NCI-H524 (cell line): Measurements from ENCODE around the gene PLEKHN1.

Experiments
- DNase-seq, 2 experiments: peaks; one replicate each; lab custom pipeline; 2025; lab: John Stamatoyannopoulos, UW

The PLEKHN1 gene

DNA sequence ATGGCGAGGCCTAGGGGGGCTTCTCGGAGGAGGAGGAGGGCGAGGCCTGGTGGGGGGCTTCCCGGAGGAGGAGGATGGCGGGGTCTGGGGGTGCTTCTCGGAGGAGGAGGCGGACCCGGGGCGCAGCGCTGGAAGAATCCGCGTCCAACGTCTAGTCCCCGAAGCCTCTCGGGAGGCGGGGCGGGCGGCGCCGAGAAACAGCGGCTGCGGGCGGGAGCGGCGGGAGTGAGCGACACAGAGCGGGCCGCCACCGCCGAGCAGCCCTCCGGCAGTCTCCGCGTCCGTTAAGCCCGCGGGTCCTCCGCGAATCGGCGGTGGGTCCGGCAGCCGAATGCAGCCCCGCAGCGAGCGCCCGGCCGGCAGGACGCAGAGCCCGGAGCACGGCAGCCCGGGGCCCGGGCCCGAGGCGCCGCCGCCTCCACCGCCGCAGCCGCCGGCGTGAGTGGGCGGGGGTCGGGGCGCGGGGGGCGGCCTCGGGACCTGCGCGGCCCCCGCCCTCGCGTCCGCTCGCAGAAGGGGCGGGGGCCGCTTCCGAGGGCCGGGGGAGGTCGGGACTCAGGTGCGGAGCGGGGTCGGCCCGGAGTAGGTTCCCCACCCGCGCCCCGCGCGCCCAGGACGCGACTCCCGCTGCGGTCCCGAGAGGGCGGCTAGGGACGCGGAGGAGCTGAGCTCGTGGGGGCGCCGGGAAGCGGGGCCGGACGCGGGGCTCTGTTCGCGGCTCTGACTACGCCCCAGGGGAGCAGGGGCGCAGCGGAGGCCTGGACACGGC is 5.7 kb upstream of the PLEKHN1 start, which contains the start of gene KLHL17:
TSS of gene KLHL17 (plus strand) at position 222 of the 769 bp plus-strand sequence. CDS start at position 332, 110 bp downstream.
- peak in 1 of 2 experiments; percentile 59 for DNase-seq

DNA sequence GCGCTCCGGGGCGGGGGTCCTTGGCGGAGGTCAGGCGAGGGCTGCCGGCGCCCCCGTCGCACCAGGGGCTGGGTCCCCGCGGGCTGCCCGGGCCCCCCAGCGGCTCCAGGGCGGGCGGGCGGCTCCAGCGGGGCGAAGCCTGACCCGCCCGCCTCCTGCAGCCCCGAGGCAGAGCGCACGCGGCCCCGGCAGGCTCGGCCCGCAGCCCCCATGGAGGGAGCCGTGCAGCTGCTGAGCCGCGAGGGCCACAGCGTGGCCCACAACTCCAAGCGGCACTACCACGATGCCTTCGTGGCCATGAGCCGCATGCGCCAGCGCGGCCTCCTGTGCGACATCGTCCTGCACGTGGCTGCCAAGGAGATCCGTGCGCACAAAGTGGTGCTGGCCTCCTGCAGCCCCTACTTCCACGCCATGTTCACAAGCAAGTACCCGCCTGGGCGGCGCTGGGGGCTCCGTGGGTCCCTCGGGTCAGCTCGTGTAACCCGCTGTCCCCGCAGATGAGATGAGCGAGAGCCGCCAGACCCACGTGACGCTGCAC is 5.1 kb upstream of the PLEKHN1 start:
- no peak for DNase-seq

DNA sequence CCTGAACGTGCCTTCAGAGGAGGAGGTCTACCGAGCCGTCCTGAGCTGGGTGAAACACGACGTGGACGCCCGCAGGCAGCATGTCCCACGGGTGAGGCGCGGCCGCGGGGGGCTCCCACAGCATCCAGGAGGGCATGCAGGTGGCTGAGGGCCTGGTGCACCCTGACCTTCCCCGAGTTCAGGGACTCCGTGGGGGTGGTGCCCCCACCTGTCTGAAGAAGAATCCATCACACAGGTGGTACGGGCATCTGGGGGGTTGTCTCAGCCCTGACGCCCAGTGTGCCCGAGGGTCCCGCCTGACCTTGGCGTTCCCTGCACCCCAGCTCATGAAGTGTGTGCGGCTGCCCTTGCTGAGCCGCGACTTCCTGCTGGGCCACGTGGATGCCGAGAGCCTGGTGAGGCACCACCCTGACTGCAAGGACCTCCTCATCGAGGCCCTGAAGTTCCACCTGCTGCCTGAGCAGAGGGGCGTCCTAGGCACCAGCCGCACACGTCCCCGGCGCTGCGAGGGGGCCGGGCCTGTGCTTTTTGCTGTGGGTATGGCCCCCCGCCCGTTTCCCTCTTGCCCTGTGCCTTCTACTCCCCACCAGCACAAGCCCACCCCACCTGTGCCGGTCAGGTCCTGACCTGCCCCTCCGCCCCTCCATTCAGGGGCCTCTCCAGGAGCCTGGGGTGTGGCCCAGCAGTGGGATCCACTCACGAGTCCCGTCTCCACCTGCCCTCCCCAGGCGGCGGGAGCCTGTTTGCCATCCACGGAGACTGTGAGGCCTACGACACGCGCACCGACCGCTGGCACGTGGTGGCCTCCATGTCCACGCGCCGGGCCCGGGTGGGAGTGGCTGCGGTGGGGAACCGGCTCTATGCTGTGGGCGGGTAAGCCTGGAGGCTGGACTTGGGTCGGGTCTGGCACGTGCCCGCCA is 3.6 kb upstream of the PLEKHN1 start:
- no peak for DNase-seq

DNA sequence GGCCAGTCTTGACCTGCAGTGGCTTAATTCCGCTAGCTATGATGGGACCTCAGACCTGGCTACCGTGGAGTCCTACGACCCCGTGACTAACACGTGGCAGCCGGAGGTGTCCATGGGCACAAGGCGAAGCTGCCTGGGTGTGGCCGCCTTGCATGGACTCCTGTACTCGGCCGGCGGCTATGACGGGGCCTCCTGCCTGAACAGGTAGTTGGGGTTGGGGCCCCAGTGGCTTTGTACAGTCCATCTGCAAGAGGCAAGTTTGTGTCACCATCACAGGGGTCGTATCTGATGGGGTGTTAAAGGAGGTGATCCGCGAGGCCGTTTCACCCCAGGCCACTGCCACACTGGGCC is 3.0 kb upstream of the PLEKHN1 start:
- DNase-seq = no peak

DNA sequence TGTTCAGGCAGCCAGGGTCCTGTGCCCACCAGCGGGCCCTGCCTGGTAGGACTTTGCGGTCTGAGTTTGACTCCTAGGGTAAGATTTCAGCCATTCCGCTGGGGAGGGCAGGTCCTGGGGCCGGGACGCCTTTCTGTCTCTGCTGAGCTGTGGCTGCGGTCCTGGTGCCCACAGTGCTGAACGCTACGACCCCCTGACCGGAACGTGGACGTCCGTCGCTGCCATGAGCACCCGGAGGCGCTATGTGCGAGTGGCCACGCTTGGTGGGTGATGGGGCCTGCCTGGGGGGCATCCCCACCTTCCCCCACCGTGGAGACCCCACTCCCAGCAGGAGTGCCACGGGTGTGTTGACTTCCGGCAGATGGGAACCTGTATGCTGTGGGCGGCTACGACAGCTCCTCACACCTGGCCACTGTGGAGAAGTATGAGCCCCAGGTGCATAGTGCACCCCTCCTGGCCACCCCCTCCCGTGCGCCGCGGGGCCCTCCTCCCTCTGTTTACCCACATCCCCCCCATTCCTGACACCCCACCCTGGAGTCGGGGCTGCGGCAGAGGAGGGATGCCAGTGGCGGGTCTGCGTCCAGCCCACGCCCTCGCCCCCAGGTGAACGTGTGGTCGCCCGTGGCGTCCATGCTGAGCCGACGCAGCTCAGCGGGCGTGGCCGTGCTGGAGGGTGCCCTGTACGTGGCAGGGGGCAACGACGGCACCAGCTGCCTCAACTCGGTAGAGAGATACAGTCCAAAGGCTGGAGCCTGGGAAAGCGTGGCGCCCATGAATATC is 2.3 kb upstream of the PLEKHN1 start:
- no peak for DNase-seq

DNA sequence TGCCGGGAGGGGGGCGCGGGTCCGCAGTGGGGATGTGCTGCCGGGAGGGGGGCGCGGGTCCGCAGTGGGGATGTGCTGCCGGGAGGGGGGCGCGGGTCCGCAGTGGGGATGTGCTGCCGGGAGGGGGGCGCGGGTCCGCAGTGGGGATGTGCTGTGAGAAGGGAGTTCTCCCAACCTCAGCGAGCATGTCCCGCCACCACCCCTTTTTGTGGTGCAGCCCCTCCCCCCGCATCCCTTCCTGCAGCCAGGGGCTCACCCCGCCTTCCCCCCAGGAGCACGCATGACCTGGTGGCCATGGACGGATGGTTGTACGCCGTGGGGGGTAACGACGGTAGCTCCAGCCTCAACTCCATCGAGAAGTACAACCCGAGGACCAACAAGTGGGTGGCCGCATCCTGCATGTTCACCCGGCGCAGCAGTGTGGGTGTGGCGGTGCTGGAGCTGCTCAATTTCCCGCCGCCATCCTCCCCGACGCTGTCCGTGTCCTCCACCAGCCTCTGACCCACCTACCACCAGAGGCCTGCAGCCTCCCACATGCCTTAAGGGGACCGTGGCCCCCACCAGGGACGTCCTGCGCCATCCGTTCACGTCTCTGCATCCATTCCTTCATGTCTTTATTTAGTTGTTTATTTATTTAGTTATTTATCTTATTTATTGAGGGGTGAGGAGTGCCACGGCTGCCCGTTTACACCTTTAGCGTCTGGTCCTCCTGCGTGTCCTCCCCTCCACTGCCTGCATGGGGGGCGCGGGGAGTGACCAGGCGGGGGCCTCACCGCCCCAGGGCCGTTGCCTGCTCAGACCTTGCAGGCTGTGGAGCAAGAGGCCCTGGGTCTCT is 1.4 kb upstream of the PLEKHN1 start:
- DNase-seq = no peak

DNA sequence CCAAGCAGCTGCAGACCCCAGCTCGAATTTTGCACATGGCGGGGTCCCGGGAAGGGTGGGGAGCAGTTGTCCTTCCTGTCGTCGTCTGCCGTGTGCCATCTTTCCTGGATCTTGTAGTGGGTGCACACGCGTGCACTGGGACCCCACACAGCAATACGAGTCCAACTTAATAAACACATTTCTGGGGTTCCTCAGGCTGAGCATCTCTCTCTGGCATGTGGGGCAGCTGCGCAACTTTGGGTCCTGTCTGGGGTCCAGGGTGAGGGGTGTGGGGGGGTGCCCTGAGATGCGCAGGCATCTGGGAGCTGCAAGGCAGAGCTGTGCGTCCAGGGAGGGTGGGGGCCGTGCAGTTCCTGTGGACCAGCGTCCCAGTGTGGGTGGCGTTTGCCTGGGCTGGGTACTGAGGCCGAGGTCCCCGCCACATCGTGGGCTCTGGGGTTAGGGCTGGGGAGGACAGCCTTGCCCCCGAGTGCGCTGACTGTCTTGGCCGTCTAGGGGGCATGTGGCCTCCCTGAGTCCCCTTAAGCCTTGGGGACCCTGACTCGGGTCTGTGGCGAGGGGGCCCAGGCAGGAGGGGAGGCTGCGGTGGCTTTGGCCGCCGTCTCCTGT is 652 bp upstream of the PLEKHN1 start:
- DNase-seq = no peak

DNA sequence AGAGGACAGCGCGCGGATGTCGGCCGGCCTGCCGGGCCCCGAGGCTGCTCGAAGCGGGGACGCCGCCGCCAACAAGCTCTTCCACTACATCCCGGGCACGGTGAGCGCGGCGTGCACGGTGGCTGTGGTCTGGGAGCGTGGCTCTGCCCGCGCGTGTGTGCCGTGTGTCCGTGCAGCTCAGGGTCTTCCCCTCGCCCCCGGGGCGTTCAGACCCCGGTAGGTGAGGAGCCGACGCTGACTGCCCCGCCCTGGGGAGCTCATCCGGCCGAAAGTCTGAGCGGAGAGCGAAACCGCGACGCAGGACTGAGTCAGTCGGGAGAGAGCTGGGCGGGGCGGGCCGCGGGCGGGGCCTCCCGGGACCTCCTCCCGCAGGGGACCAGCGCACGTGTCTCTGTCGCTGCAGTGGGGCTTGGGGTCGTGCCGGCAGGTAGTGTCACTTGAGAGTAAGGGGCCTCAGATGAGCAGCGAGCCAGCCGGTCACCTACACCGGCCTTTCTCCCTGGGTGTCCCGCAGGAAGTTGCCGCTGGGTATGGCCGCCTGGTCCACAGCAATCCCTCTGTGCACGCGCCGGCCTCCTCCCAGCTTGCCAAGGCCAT is 520 bp downstream of the PLEKHN1 start:
- DNase-seq = no peak

DNA sequence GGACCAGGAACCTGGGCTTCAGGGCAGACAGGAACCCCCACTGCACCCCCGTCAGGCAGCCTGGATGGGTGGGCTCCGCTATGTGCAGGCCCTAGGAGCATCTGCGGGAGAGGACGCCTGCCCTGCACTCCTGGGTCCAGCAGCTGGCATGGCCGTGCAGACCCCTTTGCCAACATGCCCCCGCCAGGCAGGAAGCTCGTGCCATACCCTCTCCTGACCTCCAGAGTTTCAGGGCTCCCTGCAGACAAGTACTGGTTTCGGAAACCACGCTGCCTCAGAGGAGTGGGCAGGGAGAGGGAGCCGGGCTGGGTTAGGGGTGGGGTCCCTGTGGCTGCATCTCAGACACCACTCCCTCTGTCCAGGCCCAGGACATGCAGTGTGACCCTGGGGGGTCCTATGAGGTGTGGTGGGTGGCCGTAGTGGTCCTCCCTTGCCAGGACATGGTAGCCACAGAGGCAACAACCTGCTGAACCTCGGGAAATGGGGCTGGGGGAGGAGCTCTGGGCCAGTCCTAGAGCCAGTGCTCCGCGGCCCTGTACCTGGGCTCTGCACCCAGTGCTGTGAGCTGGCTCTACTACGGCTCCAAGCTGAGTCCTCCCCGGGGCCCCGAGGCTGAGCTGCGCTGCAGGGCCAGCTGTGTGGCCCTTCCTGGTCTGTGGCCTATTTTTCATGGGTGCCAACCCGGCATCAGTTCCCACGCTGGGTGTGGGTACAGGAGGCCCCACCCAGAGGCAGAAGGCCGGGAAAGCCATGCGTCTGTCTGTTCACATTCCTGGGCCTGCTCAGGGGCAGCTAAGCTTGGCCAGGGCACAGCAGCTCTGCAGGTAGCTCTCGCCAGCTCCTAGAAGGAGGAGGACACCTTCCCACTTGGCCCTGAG is 1.4 kb downstream of the PLEKHN1 start:
- DNase-seq = no peak

DNA sequence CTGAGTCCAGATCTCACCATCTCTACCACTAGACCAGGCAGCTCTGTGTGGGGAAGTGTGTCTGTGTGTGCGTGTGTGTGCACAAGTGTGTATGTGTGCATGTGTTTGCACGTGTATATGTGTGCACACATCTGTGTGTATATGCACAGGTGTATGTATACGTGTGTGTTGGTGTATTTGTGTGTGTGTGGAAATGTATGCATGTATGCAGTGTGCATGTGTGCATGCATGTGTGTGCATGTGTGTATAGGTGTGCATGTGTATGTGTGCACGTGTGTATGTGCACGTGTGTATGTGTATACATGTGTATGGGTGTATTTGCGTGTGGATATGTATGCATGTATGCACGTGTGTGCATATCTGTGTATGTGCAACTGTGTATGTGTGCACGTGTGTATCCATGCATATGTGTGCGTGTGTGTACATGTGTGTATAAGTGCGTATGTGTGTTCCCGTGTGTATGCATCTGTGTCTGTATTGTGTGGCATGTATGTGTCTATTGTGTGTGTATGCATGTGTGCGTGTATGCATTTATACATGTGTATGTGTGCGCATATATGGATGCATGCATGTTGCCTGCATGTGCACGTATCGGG is 3.1 kb downstream of the PLEKHN1 start:
- no peak for DNase-seq

DNA sequence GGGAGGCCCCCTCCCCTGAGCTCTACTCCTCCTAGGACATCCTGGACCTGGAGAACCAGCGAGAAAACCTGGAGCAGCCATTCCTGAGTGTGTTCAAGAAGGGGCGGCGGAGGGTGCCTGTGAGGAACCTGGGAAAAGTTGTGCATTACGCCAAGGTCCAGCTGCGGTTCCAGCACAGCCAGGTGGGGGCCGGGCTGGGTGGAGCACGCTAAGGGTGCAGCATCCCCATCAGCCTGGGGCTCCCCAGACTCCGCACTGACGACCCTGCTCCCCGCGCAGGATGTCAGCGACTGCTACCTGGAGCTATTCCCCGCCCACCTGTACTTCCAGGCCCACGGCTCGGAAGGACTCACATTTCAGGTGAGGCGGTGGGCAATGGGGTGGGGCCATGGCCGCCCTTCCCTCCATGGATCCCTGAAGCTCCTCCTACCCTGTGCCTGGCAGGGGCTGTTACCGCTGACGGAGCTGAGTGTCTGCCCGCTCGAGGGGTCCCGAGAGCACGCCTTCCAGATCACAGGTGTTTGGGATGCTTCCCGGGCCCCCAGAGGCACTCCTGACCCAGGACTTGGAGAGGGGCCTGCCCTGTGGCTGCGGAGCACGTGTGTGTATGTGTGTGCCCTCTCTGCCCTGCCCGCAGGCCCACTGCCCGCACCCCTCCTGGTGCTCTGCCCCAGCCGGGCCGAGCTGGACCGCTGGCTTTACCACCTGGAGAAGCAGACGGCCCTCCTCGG is 4.1 kb downstream of the PLEKHN1 start:
- DNase-seq = no peak

DNA sequence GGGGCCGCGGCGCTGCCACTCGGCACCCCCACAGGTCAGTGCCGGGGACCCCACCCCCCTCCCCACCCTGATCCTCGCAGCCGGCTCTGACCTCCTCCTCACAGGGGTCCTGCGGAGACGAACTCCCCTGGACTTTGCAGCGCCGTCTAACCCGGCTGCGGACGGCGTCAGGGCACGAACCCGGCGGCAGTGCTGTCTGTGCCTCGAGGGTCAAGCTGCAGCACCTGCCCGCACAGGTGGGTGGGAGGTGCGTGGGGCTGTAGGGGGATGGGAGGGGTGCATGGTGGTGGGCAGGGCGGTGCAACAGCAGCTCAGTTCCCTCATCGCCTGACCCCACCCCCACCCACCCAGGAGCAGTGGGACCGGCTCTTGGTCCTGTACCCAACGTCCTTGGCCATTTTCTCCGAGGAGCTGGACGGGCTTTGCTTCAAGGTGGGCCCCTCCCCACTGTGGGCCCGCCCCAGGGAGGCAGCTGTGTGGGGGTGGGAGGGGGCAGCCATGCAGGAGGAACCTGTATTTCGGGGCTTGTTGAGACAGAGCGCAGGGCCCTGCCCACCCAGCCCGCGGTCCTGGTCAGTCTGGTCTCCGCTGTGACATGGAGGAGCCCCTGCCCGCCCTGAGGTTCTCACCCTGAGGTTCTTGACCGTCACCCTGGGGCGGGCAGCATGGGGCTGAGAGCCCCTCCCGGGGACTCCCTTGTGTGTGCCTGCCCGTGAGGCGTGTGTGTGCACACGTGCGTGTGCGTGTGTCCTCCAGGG is 4.9 kb downstream of the PLEKHN1 start:
- DNase-seq = no peak

DNA sequence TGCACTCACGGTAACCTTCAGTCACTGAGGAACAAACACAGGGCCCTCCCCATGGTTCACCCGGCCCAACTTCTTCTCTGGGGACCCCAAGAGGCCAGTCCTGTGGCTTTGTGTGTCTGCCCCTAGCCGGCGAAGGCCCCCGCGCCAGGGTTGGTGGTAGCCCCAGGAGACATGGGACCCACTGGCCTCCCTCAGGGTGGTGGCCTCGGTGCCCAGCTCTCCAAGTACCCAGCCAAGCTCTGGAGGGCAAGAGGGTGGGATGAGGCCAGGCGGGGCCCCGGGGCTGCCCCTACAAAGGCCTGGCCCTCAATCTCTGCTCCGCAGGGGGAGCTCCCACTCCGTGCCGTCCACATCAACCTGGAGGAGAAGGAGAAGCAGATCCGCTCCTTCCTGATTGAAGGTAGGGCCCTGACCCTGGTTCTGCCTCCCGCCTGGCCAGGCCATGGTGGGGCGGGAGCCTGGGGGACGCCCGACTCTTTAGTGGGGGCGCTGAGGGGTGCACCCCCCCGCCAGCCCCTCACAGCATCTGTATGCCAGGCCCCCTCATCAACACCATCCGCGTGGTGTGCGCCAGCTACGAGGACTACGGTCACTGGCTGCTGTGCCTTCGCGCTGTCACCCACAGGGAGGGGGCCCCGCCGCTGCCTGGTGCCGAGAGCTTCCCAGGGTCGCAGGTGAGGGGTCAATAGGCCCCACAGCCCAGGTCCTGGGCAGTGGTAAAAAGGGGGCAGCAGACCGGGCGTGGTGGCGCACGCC is 5.6 kb downstream of the PLEKHN1 start:
- DNase-seq = no peak

DNA sequence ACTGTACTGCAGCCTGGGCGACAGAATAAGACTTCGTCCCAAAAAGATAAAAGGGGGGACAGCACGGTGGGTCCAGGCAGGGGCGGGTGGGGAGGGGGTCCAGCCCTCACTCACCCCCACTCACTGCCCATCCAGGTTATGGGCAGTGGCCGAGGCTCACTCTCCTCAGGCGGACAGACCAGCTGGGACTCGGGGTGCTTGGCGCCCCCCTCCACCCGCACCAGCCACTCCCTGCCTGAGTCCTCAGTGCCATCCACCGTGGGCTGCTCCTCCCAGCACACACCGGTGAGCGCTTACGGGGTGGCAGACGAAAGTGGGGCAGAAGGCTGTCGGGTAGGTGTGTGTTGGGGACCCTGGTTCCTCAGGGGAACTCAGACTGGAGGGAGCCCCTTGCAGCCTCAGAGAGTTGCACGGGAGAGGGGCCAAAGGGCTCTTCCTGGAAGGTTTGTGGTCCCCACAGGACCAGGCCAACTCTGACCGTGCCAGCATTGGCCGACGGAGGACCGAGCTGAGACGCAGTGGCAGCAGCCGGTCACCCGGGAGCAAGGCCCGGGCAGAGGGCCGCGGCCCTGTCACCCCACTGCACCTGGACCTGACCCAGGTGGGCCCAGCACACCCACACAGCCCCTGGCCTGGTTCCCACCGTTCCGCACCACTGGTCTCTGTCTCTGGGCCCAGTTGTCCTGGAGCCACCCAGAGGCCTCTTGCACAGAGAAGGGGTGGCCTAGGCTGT is 6.6 kb downstream of the PLEKHN1 start:
- DNase-seq = no peak

DNA sequence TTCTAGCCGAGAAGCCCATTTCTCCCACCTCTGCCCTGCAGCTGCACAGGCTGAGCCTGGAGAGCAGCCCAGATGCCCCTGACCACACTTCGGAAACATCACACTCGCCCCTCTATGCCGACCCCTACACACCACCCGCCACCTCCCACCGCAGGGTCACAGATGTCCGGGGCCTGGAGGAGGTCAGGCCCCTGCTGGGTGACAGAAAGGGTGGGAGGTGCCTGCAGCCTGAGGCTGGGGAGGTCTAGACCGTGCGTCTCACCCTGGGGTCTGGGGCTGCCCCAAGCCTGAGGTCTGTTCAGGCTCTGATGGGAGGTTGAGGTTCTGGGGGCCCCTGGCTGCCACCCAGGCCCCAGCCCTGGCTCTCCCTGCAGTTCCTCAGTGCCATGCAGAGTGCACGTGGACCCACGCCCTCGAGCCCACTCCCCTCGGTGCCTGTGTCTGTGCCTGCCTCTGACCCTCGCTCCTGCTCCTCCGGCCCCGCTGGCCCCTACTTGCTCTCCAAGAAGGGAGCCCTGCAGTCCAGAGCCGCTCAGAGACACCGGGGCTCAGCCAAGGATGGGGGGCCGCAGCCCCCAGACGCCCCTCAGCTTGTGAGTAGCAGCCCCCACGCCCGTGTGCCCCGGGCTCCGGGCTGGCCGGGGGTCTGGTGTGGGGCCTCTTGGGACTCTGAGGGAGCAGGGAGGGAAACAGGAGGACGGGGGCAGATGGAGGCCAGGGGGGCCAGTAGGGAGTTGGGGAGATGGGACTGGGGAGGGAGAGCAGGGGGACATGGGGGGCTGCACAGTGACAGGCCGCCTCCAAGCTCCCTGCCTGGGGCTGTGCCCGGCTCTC is 7.4 kb downstream of the PLEKHN1 start:
- DNase-seq = no peak
